GM23248 (cell line): ENCODE data around the gene PCDHGB3. TPM values are rescaled to one million over a fixed set of nuclear protein-coding genes. Genes with fewer than 3 reads are reported as not detected.
A peak's percentile ranks its signal among the peaks of the same experiment; 100 is the strongest.
"Not testable (repeated sequence)": the region's sequence is repeated elsewhere in the genome, so short reads cannot be mapped to it uniquely, and the experiment has no call there.

Experiments used
- DNase-seq: peaks from one replicate; pipeline ENCODE4 v3.0.0-alpha.2; 2015
- H2AFZ ChIP-seq: fragments of 200-600 bp; sonication (generic); 2 replicates; pipeline ENCODE4 v1.6.1; 2016; ENCODE audit warnings: antibody characterized with exemption
- H3F3A ChIP-seq: fragments of 200-600 bp; sonication (generic); 2 replicates; pipeline ENCODE4 v1.6.1; 2016; ENCODE audit warnings: mild to moderate bottlenecking, antibody characterized with exemption, mixed run types; ENCODE audit not compliant: insufficient read depth
- H3K27ac ChIP-seq: fragments of 200-600 bp; sonication (generic); 2 replicates; pipeline ENCODE4 v1.5.1; 2016; ENCODE audit warnings: mild to moderate bottlenecking
- H3K27me3 ChIP-seq: fragments of 200-600 bp; sonication (generic); replicated peaks from 2 replicates; pipeline ENCODE4 v1.6.1; 2016; ENCODE audit warnings: mild to moderate bottlenecking; ENCODE audit not compliant: insufficient read depth
- H3K36me3 ChIP-seq: fragments of 200-600 bp; sonication (generic); 2 replicates; pipeline ENCODE4 v1.6.1; 2016; ENCODE audit warnings: low read depth, mild to moderate bottlenecking
- H3K4me1 ChIP-seq: fragments of 200-600 bp; sonication (generic); 2 replicates; pipeline ENCODE4 v1.6.1; 2016; ENCODE audit warnings: mild to moderate bottlenecking; ENCODE audit not compliant: insufficient read depth
- H3K4me2 ChIP-seq: fragments of 200-600 bp; sonication (generic); one replicate; pipeline ENCODE4 v1.6.1; 2016; ENCODE audit warnings: mild to moderate bottlenecking; ENCODE audit not compliant: unreplicated experiment
- H3K4me3 ChIP-seq: fragments of 200-600 bp; sonication (generic); 2 replicates; pipeline ENCODE4 v1.5.1; 2016; ENCODE audit warnings: mild to moderate bottlenecking
- H3K79me2 ChIP-seq: fragments of 200-600 bp; sonication (generic); 2 replicates; pipeline ENCODE4 v1.6.1; 2016; ENCODE audit warnings: mild to moderate bottlenecking; ENCODE audit not compliant: insufficient read depth
- H3K9ac ChIP-seq: fragments of 200-600 bp; sonication (generic); 2 replicates; pipeline ENCODE4 v1.6.1; 2016; ENCODE audit warnings: mild to moderate bottlenecking
- H3K9me2 ChIP-seq: fragments of 200-600 bp; sonication (generic); 2 replicates; pipeline ENCODE4 v1.6.1; 2016; ENCODE audit warnings: mixed run types, mild to moderate bottlenecking, moderate library complexity; ENCODE audit not compliant: insufficient read depth
- H3K9me3 ChIP-seq: fragments of 200-600 bp; sonication (generic); one replicate; pipeline ENCODE4 v1.6.1; 2017; ENCODE audit warnings: low read depth
- H4K20me1 ChIP-seq: fragments of 200-600 bp; sonication (generic); 2 replicates; pipeline ENCODE4 v1.6.0; 2016; ENCODE audit not compliant: insufficient read depth
- EZH2 ChIP-seq: fragments of 200-600 bp; sonication (generic); IDR thresholded peaks from 2 replicates; pipeline ENCODE4 v1.6.1; 2018; ENCODE audit warnings: antibody characterized with exemption, mild to moderate bottlenecking; ENCODE audit not compliant: insufficient read depth, poor library complexity, severe bottlenecking
- EZH2phosphoT487 ChIP-seq: fragments of 200-600 bp; sonication (generic); IDR thresholded peaks from 2 replicates; pipeline ENCODE4 v1.6.1; 2018; ENCODE audit warnings: antibody characterized with exemption, moderate library complexity, mild to moderate bottlenecking, low read depth; ENCODE audit not compliant: insufficient read depth
- WGBS, 2 experiments: methylation state at CpG; one replicate each; pipeline ENCODE4 v1.1.6; 2015 to 2017; ENCODE audit warnings: low lambda C conversion rate in 2 of 2, low coverage in 1 of 2; ENCODE audit errors: missing lambda C conversion rate in 2 of 2; 5-methylcytosine and 5-hydroxymethylcytosine counted together
- in situ Hi-C: fragments of 300-500 bp; cut with MboI; formaldehyde crosslinking; loops from 2 replicates; pipeline ENCODE4 v1.15.0; 2020
- polyA plus RNA-seq: library from polyadenylated mRNA; unstranded; fragments of >200 nt; fragmentation: Nextera tagmentation; extraction: Ambion mirVana; gene quantifications from 2 replicates; pipeline ENCODE4 v1.2.1, GENCODE V29; 2016
- total RNA-seq: library from RNA; depleted of rRNA; stranded (reverse); fragments of >200 nt; shearing (Covaris generic); gene quantifications from 2 replicates; pipeline ENCODE4 v1.2.3, GENCODE V29; 2014

Gene PCDHGB3
- total and polyA plus RNA-seq, 2 experiments from 2014 or later, result 0.95 to 4.0 TPM

DNA sequence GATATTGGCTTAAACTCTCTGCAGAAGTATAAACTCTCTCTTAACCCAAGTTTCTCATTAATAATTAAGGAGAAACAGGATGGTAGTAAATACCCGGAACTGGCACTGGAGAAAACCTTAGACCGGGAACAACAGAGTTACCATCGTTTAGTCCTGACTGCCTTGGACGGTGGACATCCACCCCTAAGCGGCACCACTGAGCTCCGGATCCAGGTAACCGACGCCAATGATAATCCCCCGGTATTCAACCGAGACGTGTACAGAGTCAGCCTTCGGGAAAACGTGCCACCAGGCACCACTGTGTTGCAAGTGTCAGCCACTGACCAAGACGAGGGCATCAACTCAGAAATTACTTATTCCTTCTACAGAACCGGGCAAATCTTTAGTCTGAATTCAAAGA lies 28.6 kb downstream of the PCDHGB3 start:
- H3K4me2 ChIP-seq, result no peak overlapping the region
- in situ Hi-C loops, result no loop called here

DNA sequence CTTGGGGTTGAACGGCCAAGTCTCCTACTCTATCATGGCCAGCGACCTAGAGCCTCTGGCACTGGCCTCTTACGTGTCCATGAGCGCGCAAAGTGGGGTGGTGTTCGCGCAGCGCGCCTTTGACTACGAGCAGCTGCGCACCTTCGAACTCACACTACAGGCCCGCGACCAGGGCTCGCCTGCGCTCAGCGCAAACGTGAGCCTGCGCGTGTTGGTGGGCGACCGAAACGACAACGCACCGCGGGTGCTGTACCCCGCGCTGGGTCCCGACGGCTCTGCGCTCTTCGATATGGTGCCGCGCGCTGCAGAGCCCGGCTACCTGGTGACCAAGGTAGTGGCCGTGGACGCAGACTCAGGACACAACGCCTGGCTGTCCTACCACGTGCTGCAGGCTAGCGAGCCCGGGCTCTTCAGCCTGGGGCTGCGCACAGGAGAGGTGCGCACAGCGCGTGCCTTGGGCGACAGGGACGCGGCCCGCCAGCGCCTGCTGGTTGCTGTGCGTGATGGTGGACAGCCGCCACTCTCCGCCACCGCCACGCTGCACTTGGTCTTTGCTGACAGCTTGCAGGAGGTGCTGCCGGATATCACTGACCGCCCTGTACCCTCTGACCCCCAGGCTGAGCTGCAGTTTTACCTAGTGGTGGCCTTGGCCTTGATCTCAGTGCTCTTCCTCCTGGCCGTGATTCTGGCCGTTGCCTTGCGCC lies 29.7 kb downstream of the PCDHGB3 start:
- TF ChIP-seq EZH2phosphoT487 (no peak), EZH2 (no peak)
- no peak for DNase-seq
- H3K27ac ChIP-seq, result no peak overlapping the region
- no peak overlapping the region for H3K9ac ChIP-seq
- H3K79me2 ChIP-seq, result 0 out of 2 replicates have a peak, but pooled peaks cover 4% of the 10 kb centered on the region
- H3F3A ChIP-seq, result peaks cover 8% of the 10 kb centered on the region; the same call in 1 of the 2 replicates
- H3K9me2 ChIP-seq, result no peaks in the 10 kb centered on the region
- no peaks in the 10 kb centered on the region for H3K4me1 ChIP-seq
- no peak overlapping the region for H2AFZ ChIP-seq
- in situ Hi-C loops, result no loop called here
- no peaks in the 10 kb centered on the region for H3K27me3 ChIP-seq
- H4K20me1 ChIP-seq, result no peaks in the 10 kb centered on the region
- H3K4me3 ChIP-seq, result peak overlapping the region; percentile 58
- H3K9me3 ChIP-seq, result no peaks in the 10 kb centered on the region
- H3K36me3 ChIP-seq, result no peaks in the 10 kb centered on the region
- 38 to 39% methylated on average over 41 to 61 of the region's 61 CpGs for WGBS, 2 experiments
- peak overlapping the region; percentile 46 for H3K4me2 ChIP-seq

More for the DNA sequence above, 28.6 kb downstream of the PCDHGB3 start:
- H3K9ac ChIP-seq, result no peak overlapping the region
- H3K9me3 ChIP-seq, result no peaks in the 10 kb centered on the region
- H3K79me2 ChIP-seq, result 0 out of 2 replicates have a peak, but pooled peaks cover 4% of the 10 kb centered on the region
- H3K36me3 ChIP-seq, result no peaks in the 10 kb centered on the region
- H3K27me3 ChIP-seq, result no peaks in the 10 kb centered on the region
- no peaks in the 10 kb centered on the region for H3K9me2 ChIP-seq
- H3K4me1 ChIP-seq, result no peaks in the 10 kb centered on the region
- H3F3A ChIP-seq, result peaks cover 8% of the 10 kb centered on the region; the same call in 1 of the 2 replicates
- DNase-seq, result no peak
- WGBS, 2 experiments, result 32 to 34% methylated on average over 15 of the region's 15 CpGs
- H2AFZ ChIP-seq, result no peak overlapping the region
- TF ChIP-seq EZH2, result no peak
- H3K27ac ChIP-seq, result no peak overlapping the region
- no peaks in the 10 kb centered on the region for H4K20me1 ChIP-seq
- H3K4me3 ChIP-seq, result no peak overlapping the region

DNA sequence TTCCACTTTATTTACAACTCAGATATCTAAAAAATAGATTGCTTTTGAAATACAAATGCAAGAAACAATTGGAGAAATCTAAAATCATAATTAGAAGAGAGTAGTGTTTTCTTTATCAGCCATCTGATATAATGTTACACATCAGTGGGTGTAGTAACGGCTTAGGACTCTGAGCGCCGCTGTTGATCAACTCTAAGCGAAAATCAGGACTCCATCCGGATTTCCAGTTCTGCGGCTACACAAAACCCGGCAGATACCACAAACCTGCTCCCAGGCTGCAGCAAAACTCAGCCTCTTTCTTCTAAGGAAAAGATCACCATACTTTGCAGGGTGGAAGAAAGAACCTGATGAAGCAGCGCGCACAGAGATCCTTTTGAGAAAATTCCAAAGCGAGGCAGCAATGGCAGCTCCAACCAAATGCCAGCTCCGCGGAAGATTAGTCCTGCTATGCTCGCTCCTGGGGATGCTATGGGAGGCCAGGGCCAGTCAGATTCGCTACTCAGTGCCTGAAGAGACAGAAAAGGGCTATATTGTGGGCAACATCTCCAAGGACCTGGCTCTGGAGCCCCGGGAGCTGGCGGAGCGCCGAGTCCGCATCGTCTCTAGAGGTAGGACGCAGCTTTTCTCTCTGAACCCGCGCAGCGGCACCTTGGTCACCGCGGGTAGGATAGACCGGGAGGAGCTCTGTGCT lies 32.7 kb downstream of the PCDHGB3 start, which contains the start of gene PCDHGA9:
Gene PCDHGA9, plus strand, starts transcription at position 226 of the 691 bp plus-strand sequence. Its CDS starts 175 bp downstream, at position 401.
- Histone ChIP-seq H3K27ac (no peak within 1 kb of the TSS), H2AFZ (peak within 1 kb of the TSS; percentile 65), H3K9me3 (no peaks in the 10 kb centered on the region), H3K79me2 (0 out of 2 replicates have a peak, but pooled peaks cover 4% of the 10 kb centered on the region), H3K4me2 (peak within 1 kb of the TSS; percentile 54), H3K4me1 (no peaks in the 10 kb centered on the region; the same call in 1 of the 2 replicates), H3K9ac (peak within 1 kb of the TSS; percentile 38), H3K4me3 (peak within 1 kb of the TSS; percentile 68), H3F3A (peaks cover 8% of the 10 kb centered on the region; the same call in 1 of the 2 replicates), H4K20me1 (no peaks in the 10 kb centered on the region), H3K27me3 (no peaks in the 10 kb centered on the region), H3K36me3 (no peaks in the 10 kb centered on the region), H3K9me2 (no peaks in the 10 kb centered on the region)
- TF ChIP-seq EZH2phosphoT487 (no peak), EZH2 (no peak)
- 20% methylated on average over 27 of the region's 27 CpGs for WGBS, 2 experiments
- in situ Hi-C loops, result no loop called here
- DNase-seq, result peak; percentile 73

DNA sequence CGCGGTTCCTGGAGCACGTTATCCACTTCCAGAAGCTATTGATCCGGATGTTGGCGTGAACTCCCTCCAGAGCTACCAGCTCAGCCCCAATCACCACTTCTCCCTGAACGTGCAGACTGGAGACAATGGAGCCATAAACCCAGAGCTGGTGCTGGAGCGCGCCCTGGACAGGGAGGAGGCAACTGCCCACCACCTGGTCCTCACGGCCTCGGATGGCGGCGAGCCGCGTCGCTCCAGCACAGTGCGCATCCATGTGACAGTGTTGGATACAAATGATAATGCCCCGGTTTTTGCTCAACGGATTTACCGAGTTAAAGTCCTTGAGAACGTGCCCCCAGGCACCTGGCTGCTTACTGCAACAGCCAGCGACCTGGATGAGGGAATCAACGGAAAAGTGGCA lies 33.3 kb downstream of the PCDHGB3 start:
- Histone ChIP-seq H4K20me1 (no peaks in the 10 kb centered on the region), H3F3A (peaks cover 8% of the 10 kb centered on the region; the same call in 1 of the 2 replicates), H3K27ac (no peak overlapping the region), H3K9me2 (no peaks in the 10 kb centered on the region), H3K4me2 (no peak overlapping the region), H3K9ac (no peak overlapping the region), H3K79me2 (0 out of 2 replicates have a peak, but pooled peaks cover 4% of the 10 kb centered on the region), H3K4me3 (peak overlapping the region; percentile 68), H3K27me3 (no peaks in the 10 kb centered on the region), H3K9me3 (no peaks in the 10 kb centered on the region), H3K36me3 (no peaks in the 10 kb centered on the region), H3K4me1 (no peaks in the 10 kb centered on the region; the same call in 1 of the 2 replicates), H2AFZ (peak overlapping the region; percentile 65; the same call in 1 of the 2 replicates)
- 34 to 36% methylated on average over 22 of the region's 22 CpGs for WGBS, 2 experiments
- in situ Hi-C loops, result no loop called here
- TF ChIP-seq EZH2, result no peak
- no peak for TF ChIP-seq EZH2phosphoT487
- DNase-seq, result no peak

DNA sequence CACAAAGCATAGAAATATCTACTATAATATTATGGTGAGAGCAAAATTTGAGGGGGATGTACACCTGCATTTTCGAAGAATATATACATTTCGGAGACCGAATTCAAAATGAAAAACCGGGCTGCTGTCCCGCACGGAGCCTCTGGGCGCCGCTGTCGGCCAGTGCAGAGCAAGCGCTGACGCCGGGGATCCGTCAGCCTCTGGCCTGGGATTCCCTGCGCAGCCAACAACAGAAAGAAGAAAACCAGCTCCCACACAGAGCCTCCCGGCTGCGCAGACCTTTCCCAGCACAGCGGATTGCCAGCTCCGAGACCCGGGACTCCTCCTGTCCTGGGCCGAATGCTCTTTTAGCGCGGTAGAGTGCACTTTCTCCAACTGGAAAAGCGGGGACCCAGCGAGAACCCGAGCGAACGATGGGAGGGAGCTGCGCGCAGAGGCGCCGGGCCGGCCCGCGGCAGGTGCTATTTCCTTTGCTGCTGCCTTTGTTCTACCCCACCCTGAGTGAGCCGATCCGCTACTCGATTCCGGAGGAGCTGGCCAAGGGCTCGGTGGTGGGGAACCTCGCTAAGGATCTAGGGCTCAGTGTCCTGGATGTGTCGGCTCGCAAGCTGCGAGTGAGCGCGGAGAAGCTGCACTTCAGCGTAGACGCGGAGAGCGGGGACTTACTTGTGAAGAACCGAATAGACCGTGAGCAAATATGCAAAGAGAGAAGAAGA lies 37.9 kb downstream of the PCDHGB3 start, which contains the start of gene PCDHGB6:
Gene PCDHGB6, plus strand, starts transcription at position 232 of the 716 bp plus-strand sequence. Its CDS starts 182 bp downstream, at position 414.
- Histone ChIP-seq H2AFZ (peak within 1 kb of the TSS; percentile 74), H3K27ac (0 out of 2 replicates have a peak within 1 kb of the TSS, but pooled peaks have one; percentile 13), H3K4me3 (peak within 1 kb of the TSS; percentile 68), H3K9ac (peak within 1 kb of the TSS; percentile 56; the same call in 1 of the 2 replicates), H3K4me2 (peak within 1 kb of the TSS; percentile 67)
- H4K20me1 ChIP-seq, H3K9me2 ChIP-seq, in situ Hi-C loops, H3K9me3 ChIP-seq, H3K27me3 ChIP-seq, H3F3A ChIP-seq, H3K4me1 ChIP-seq, H3K79me2 ChIP-seq, H3K36me3 ChIP-seq: not testable (repeated sequence)
- WGBS, 2 experiments, result 10 to 12% methylated on average over 41 to 47 of the region's 51 CpGs
- peak; percentile 86 for DNase-seq
